ENCODE data around the gene COA5.

GRCh38 chr2:98570356-98570755, 38.0 kb downstream of the COA5 start:
- TF ChIP-seq CTCF (IDR thresholded peaks at IDR 0.05) (no peak), ZFX (IDR thresholded peaks at IDR 0.05; ENCODE audit: borderline replicate concordance) (no peak)

Measured in 22Rv1 (cell line).